ENCODE data around the gene MRTFB. TPM values are rescaled to one million over a fixed set of nuclear protein-coding genes. Genes with fewer than 3 reads are reported as not detected.

MRTFB gene
- total and polyA plus RNA-seq, 2 of the 13 experiments (the other 11 are each of a cell fraction or from before 2014, with no cell fraction given), result 11.4 to 14.0 TPM

DNA sequence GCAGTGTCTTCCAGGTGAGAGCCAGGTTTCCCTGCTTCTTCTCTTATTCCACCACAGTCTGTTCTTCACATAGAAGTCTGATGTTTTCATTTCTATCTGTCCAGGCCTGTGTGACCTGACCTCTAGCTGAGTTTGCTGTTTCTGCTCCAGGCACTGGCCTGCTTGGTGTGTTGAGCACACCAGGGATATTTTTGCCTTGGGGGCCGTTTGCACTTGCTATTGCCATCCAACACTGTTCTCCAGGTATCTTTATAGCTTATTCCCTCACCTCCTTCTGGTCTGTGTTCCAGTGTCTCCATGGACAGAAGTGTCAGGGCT, 41.4 kb downstream of the MRTFB start (continued):
- no peak for TF ChIP-seq ZNF775 (CRISPR knock-in tag; IDR thresholded peaks at IDR 0.05; ENCODE audit: borderline replicate concordance)
- TF ChIP-seq BHLHE40 (IDR thresholded peaks at IDR 0.05; ENCODE audit: low read length), result no peak
- 0 out of 2 replicates have a peak, but pooled peaks have one; percentile 48 for TF ChIP-seq LBX2 (CRISPR knock-in tag; IDR thresholded peaks at IDR 0.05; ENCODE audit: borderline replicate concordance)
- TF ChIP-seq ZNF512B (CRISPR knock-in tag; IDR thresholded peaks at IDR 0.05; ENCODE audit: borderline replicate concordance), result no peak
- no peak for TF ChIP-seq SMAD3 (CRISPR knock-in tag; IDR thresholded peaks at IDR 0.05)
- TF ChIP-seq EZH2 (conservative IDR thresholded peaks at IDR 0.05; ENCODE audit: low read depth, low read length), result no peak
- TF ChIP-seq ZNF569 (CRISPR knock-in tag; IDR thresholded peaks at IDR 0.05; ENCODE audit: borderline replicate concordance), result no peak
- TF ChIP-seq PRDM4 (CRISPR knock-in tag; IDR thresholded peaks at IDR 0.05; ENCODE audit: borderline replicate concordance), result no peak
- TF ChIP-seq ZNF607 (CRISPR knock-in tag; IDR thresholded peaks at IDR 0.05; ENCODE audit: borderline replicate concordance), result no peak
- no peak for TF ChIP-seq SMARCE1 (IDR thresholded peaks at IDR 0.05; ENCODE audit: borderline replicate concordance)
- TF ChIP-seq SMYD3 (CRISPR knock-in tag; IDR thresholded peaks at IDR 0.05), result no peak
- TF ChIP-seq BRD4 (CRISPR knock-in tag; IDR thresholded peaks at IDR 0.05), result no peak
- 0 out of 2 replicates have a peak, but pooled peaks have one; percentile 67 for TF ChIP-seq ZNF850 (CRISPR knock-in tag; conservative IDR thresholded peaks at IDR 0.05)
- 0 out of 2 replicates have a peak, but pooled peaks have one; percentile 37 for TF ChIP-seq YEATS2 (CRISPR knock-in tag; IDR thresholded peaks at IDR 0.05; ENCODE audit: borderline replicate concordance)
- 0 out of 2 replicates have a peak, but pooled peaks have one; percentile 32 for TF ChIP-seq ZNF431 (CRISPR knock-in tag; IDR thresholded peaks at IDR 0.05; ENCODE audit: borderline replicate concordance, low read depth)
- TF ChIP-seq, protein P1, sequence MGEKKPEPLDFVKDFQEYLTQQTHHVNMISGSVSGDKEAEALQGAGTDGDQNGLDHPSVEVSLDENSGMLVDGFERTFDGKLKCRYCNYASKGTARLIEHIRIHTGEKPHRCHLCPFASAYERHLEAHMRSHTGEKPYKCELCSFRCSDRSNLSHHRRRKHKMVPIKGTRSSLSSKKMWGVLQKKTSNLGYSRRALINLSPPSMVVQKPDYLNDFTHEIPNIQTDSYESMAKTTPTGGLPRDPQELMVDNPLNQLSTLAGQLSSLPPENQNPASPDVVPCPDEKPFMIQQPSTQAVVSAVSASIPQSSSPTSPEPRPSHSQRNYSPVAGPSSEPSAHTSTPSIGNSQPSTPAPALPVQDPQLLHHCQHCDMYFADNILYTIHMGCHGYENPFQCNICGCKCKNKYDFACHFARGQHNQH (CRISPR knock-in tag; IDR thresholded peaks at IDR 0.05), result no peak
- peak; percentile 6; the same call in 1 of the 2 replicates for TF ChIP-seq ZNF605 (CRISPR knock-in tag; IDR thresholded peaks at IDR 0.05)
- TF ChIP-seq NR2F6 (IDR thresholded peaks at IDR 0.05), result no peak
- TF ChIP-seq NR2F6 (CRISPR knock-in tag; IDR thresholded peaks at IDR 0.05), result no peak
- no peak for TF ChIP-seq RBAK (CRISPR knock-in tag; IDR thresholded peaks at IDR 0.05)

All from HepG2 (cell line).